GM23248 (cell line): ENCODE data around the gene SBF2.

Experiments used
- EZH2 ChIP-seq: fragments of 200-600 bp; sonication (generic); IDR thresholded peaks from 2 replicates; pipeline ENCODE4 v1.6.1; 2018; ENCODE audit warnings: antibody characterized with exemption, mild to moderate bottlenecking; ENCODE audit not compliant: insufficient read depth, poor library complexity, severe bottlenecking
- EZH2phosphoT487 ChIP-seq: fragments of 200-600 bp; sonication (generic); IDR thresholded peaks from 2 replicates; pipeline ENCODE4 v1.6.1; 2018; ENCODE audit warnings: antibody characterized with exemption, moderate library complexity, mild to moderate bottlenecking, low read depth; ENCODE audit not compliant: insufficient read depth

GRCh38 chr11:10305262-10305963, 11.4 kb upstream of the SBF2 start:
- TF ChIP-seq EZH2 (no peak), EZH2phosphoT487 (no peak)
